ENCODE measurements around the gene ANK3.
A peak's percentile ranks its signal among the peaks of the same experiment; 100 is the strongest.

ANK3 gene

DNA sequence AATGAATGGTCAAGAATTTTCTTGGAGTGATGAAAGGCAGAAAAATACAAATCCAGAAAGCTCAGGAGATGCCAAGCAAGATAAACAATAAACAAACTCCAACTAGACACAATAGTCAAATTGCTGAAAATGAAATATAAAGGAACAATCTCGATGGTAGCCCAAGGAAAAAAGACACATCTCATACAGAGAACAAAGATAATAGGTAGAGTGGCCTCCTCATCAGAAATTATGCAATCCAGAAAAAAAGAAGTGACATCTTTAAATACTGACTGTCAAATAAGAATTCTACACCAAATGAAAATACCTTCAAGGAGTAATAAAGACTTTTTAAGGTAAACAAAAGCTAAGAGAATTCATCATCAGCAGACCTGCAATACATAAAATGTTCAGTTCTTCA lies 150.4 kb downstream of the ANK3 start:
- TF ChIP-seq, protein P1, sequence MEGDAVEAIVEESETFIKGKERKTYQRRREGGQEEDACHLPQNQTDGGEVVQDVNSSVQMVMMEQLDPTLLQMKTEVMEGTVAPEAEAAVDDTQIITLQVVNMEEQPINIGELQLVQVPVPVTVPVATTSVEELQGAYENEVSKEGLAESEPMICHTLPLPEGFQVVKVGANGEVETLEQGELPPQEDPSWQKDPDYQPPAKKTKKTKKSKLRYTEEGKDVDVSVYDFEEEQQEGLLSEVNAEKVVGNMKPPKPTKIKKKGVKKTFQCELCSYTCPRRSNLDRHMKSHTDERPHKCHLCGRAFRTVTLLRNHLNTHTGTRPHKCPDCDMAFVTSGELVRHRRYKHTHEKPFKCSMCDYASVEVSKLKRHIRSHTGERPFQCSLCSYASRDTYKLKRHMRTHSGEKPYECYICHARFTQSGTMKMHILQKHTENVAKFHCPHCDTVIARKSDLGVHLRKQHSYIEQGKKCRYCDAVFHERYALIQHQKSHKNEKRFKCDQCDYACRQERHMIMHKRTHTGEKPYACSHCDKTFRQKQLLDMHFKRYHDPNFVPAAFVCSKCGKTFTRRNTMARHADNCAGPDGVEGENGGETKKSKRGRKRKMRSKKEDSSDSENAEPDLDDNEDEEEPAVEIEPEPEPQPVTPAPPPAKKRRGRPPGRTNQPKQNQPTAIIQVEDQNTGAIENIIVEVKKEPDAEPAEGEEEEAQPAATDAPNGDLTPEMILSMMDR (IDR thresholded peaks at IDR 0.05; ENCODE audit: borderline replicate concordance, insufficient read depth, low read depth, low read length) = no peak
- H3K4me3 ChIP-seq (ENCODE audit: low read depth, low read length) = no peak overlapping the region

DNA sequence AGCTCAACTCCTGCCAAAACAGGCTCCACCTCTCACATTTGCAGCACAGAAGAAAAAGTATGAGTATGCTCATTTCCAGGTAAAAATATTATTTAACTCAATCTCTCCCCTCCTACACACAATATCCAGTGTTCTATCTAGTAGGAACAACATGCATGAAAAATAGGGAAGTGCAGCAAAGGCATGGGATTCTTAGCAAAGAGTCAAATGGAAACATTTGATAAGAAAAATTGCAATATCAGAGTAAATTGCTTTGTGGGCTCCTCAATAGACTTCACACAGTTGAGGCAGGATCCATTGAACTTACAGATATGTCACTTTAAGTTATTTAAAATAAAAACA lies 150.9 kb downstream of the ANK3 start:
- no peak overlapping the region for H3K4me3 ChIP-seq (ENCODE audit: low read depth, low read length)
- TF ChIP-seq, protein P1 (IDR thresholded peaks at IDR 0.05; ENCODE audit: borderline replicate concordance, insufficient read depth, low read depth, low read length) = no peak

DNA sequence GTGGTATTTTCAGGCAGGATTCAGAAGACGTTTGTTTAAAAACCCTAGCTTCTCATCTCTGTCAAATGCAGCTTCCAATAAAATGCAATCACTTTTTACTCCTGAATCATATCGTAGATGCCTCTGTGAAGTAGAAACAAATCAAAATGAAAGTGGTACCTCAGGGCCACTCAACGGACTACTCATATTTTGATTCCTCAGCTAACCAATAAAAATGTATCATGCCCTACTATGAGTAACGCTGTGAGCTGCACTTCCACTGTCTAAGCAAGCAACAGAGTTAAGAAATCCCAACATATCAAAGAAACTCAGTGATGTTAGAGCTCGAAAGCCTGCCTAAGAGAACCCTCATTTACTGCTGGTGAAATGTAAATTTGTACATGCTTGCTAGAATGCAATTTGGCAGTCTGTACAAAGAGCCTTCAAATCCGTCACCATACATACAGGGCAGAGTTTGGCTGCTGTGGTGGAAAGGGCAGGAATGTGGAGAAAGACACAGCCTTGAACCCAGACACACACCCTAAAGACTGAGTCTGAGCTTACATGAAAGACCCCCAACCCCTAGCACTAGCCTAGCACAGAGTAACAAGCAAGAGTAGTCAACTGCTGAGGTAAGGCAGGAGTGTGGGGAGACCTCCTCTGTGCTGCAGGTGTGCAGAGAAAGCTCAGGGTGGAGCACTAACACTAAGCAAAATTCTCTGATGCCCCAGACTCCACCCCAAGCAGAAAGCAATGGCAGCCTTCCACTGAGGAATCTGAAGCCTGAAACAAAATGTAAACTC lies 151.5 kb downstream of the ANK3 start:
- TF ChIP-seq, protein P1 (IDR thresholded peaks at IDR 0.05; ENCODE audit: borderline replicate concordance, insufficient read depth, low read depth, low read length) = peak; percentile 56; the same call in 1 of the 2 replicates
- peak overlapping the region; percentile 16 for H3K4me3 ChIP-seq (ENCODE audit: low read depth, low read length)

DNA sequence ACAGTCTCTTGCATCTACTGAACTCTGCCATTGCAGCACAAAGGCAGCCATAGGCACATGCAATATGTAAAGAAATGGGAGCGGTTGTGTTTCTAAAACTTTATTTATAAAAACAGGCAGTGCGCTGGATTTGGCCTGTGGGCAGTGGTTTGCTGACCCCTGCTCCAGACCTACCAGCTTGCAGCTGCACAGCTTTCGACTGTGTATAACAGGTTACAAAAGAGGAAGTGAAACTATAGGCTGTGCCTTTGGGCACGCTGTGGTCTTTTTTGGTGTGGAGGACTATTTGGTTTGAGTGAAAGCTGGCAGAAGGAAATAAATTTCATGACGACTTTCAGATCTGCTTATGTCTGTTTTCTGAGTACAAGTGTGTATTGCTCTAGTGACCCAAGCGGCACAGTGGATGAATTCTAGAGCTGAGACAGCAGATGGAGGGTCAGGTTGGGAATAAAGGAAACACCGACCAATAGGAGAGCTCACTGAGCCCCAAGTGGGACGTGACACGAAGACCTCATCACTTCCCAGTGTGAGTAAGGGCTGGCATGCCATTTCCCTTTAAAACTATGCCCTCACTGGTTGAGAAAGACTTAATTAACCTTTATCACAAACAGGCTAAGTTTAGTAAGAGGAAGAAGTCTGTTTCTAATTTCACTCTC lies 152.7 kb downstream of the ANK3 start:
- TF ChIP-seq, protein P1 (IDR thresholded peaks at IDR 0.05; ENCODE audit: borderline replicate concordance, insufficient read depth, low read depth, low read length) = no peak
- H3K4me3 ChIP-seq (ENCODE audit: low read depth, low read length) = peak overlapping the region; percentile 38

DNA sequence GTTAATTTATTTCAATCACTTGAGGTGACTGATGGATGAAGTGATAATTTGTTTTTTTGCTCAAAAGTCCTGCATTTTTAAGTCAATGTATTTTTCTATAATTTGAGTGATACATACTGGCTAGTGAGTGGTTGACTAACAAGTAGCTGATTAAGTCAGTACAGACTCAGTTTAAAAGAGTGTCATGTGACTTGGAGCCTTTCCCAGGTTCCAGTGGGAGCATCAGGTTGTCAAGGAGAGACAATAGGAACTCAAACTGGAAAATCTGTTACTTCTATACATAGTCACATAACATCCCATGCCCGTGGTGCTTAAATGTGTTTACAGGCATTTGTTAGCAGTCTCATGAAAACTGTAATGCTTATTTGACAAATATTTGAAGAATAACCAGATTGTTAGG lies 154.7 kb downstream of the ANK3 start:
- TF ChIP-seq, protein P1 (IDR thresholded peaks at IDR 0.05; ENCODE audit: borderline replicate concordance, insufficient read depth, low read depth, low read length) = no peak
- H3K4me3 ChIP-seq (ENCODE audit: low read depth, low read length) = no peak overlapping the region

DNA sequence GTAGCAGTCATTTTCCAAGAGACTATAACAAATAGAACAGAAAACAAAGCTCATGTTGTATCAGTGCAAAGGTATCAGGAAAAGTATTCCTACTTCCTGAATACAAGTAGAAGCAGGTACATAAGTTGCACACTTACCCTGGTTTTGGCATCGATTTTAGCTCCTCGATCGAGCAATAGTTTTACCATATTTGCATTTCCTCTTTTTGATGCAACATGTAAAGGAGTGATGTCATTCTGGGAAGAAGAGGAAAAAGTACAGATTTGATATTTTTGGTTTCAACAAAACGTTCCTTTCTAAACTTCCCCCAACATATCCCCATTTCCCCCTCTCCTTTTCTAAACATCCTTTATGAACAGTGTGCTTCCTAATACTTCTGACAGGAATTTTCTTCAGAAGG lies 155.1 kb downstream of the ANK3 start:
- TF ChIP-seq, protein P1 (IDR thresholded peaks at IDR 0.05; ENCODE audit: borderline replicate concordance, insufficient read depth, low read depth, low read length) = no peak
- no peak overlapping the region for H3K4me3 ChIP-seq (ENCODE audit: low read depth, low read length)

DNA sequence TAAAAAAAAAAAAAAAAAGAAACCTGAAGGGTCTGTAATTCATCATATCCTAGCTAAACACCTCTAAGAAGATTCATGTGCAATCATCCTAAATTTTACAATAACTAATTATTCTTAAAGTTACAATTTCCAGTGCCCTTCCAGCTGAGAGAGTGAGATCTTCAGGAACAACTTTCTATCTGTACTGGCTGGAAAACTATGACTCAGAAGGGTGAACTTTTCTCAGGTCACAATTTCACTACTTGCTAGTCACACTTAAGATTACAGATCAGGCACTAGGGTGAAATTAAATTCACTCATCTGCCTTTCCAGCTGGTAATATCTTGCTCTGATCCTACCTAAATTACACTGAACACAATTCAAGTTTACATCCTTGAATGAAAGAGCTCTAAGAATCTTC lies 158.8 kb downstream of the ANK3 start:
- TF ChIP-seq, protein P1 (IDR thresholded peaks at IDR 0.05; ENCODE audit: borderline replicate concordance, insufficient read depth, low read depth, low read length) = no peak

More for the DNA sequence above, 158.8 kb downstream of the ANK3 start:
- H3K4me3 ChIP-seq (ENCODE audit: low read depth, low read length) = no peak overlapping the region

All from GM12875 (cell line).